K562 (cell line): ENCODE measurements around the gene CREB3L4. TPM values are rescaled to one million over a fixed set of nuclear protein-coding genes. Genes with fewer than 3 reads are reported as not detected.

Experiments
- ATAC-seq: fragments of 200-7000 bp; cut with Tn5 transposase; 3 replicates; pipeline ENCODE4 v1.9.1; 2020; ENCODE audit warnings: moderate library complexity
- BruUV-seq: library from RNA; stranded (reverse); fragments of 400-500 nt; replicated peaks from 2 replicates; lab custom pipeline; 2021; lab: Mats Ljungman, UMichigan
- CTCF ChIA-PET: fragments of 300-600 bp; formaldehyde crosslinking; extraction: SDS; loops from one replicate; lab custom pipeline; 2021; ENCODE audit warnings: low intra/inter-chr PET ratio; lab: Yijun Ruan, JAX
- POLR2A ChIA-PET: fragments of 300-600, 350-650 bp; sonication (Branson Sonifier 250); formaldehyde crosslinking; extraction: SDS; loops from one replicate; lab custom pipeline; 2021; ENCODE audit warnings: antibody characterized with exemption, inconsistent platforms; lab: Yijun Ruan, JAX
- DNase-seq, 4 experiments: peaks; one replicate each; pipeline versions ENCODE4 v3.0.0 to v3.0.0-alpha.2; 2011 to 2018; ENCODE audit warnings: low spot score in 3 of 4, mixed read lengths in 3 of 4; ENCODE audit errors: extremely low read depth in 1 of 4
- FAIRE-seq: peaks from 2 replicates; lab custom pipeline; 2011; peaks lifted over from hg19 to GRCh38; lab: Jason Lieb, UNC
- H2AFZ ChIP-seq: 2 replicates; pipeline ENCODE4 v1.6.0; 2011; ENCODE audit warnings: low read depth, low read length, control low read depth, inconsistent platforms
- H3K27ac ChIP-seq: fragments of 200-600 bp; 3 replicates; pipeline ENCODE4 v1.8.0; 2011; ENCODE audit warnings: low read depth, mild to moderate bottlenecking, control low read depth, inconsistent platforms, low read length, moderate library complexity, mixed read lengths; ENCODE audit errors: extremely low read depth
- H3K27me3 ChIP-seq, 2 experiments: fragments of 300-600 bp in 1 of 2; 2 replicates in 1 of 2; 3 replicates in 1 of 2; pipeline versions ENCODE4 v1.6.0 to v1.8.0; 2011; ENCODE audit warnings: inconsistent platforms in 2 of 2, low read length in 2 of 2, mild to moderate bottlenecking in 1 of 2, mixed read lengths in 1 of 2, moderate library complexity in 1 of 2; ENCODE audit not compliant: control insufficient read depth in 2 of 2, insufficient read depth in 2 of 2
- H3K36me3 ChIP-seq: fragments of 300-600 bp; 3 replicates; pipeline ENCODE4 v1.8.0; 2011; ENCODE audit warnings: mild to moderate bottlenecking, low read length, inconsistent platforms; ENCODE audit not compliant: control insufficient read depth, insufficient read depth
- H3K4me1 ChIP-seq, 2 experiments: fragments of 200-600 bp in 1 of 2; replicated peaks in 1 of 2; 2 replicates in 1 of 2; 3 replicates in 1 of 2; pipeline versions ENCODE4 v1.5.1 to v1.8.0; 2011; ENCODE audit warnings: inconsistent platforms in 2 of 2, low read length in 2 of 2, mild to moderate bottlenecking in 1 of 2, mixed read lengths in 1 of 2, moderate library complexity in 1 of 2; ENCODE audit not compliant: control insufficient read depth in 2 of 2, insufficient read depth in 2 of 2
- H3K4me2 ChIP-seq: 2 replicates; pipeline ENCODE4 v1.6.1; 2011; ENCODE audit warnings: low read length, control low read depth, inconsistent platforms, mixed read lengths; ENCODE audit not compliant: insufficient read depth
- H3K4me3 ChIP-seq: fragments of 200-600 bp; sonication (generic), shearing (Covaris generic); 2 replicates; pipeline ENCODE4 v1.5.1; 2016; ENCODE audit warnings: control low read depth, inconsistent platforms
- H3K79me2 ChIP-seq: fragments of 200-600 bp; 3 replicates; pipeline ENCODE4 v1.8.0; 2011; ENCODE audit warnings: low read length, inconsistent platforms; ENCODE audit not compliant: control insufficient read depth, insufficient read depth
- H3K9ac ChIP-seq, 2 experiments: 2 replicates each; pipeline versions ENCODE4 v1.6.0 to v1.6.1; 2011; ENCODE audit warnings: low read depth in 2 of 2, low read length in 2 of 2, control low read depth in 1 of 2, inconsistent platforms in 1 of 2, mild to moderate bottlenecking in 1 of 2, mixed read lengths in 1 of 2; ENCODE audit not compliant: insufficient read depth in 1 of 2
- H3K9me1 ChIP-seq: one replicate; pipeline ENCODE4 v1.6.0; 2011; ENCODE audit warnings: inconsistent platforms, mild to moderate bottlenecking, low read length, moderate library complexity; ENCODE audit not compliant: control insufficient read depth, insufficient read depth
- H3K9me3 ChIP-seq: replicated peaks from 2 replicates; pipeline ENCODE4 v1.5.1; 2011; ENCODE audit warnings: low read depth, low read length, inconsistent platforms; ENCODE audit not compliant: control insufficient read depth, insufficient read depth
- H4K20me1 ChIP-seq: replicated peaks from 2 replicates; pipeline ENCODE4 v1.6.1; 2011; ENCODE audit warnings: low read length, inconsistent platforms, mixed read lengths; ENCODE audit not compliant: control insufficient read depth, insufficient read depth
- CBFA2T3 ChIP-seq: fragments of 450-650 bp; IDR thresholded peaks from 2 replicates; pipeline ENCODE4 v1.6.1; 2017
- ELF4 ChIP-seq: fragments of 450-650 bp; formaldehyde crosslinking; IDR thresholded peaks from 2 replicates; pipeline ENCODE4 v1.4.0; 2022; ENCODE audit warnings: missing genetic modification characterization
- HBP1 ChIP-seq: fragments of 450-650 bp; formaldehyde crosslinking; IDR thresholded peaks from 2 replicates; pipeline ENCODE4 v1.4.0; 2022; ENCODE audit warnings: missing genetic modification characterization
- HDAC3 ChIP-seq: fragments of 450-650 bp; IDR thresholded peaks from 2 replicates; pipeline ENCODE4 v1.6.1; 2018; ENCODE audit warnings: borderline replicate concordance, mild to moderate bottlenecking, moderate library complexity; ENCODE audit not compliant: partially characterized antibody
- HMGN3 ChIP-seq: IDR thresholded peaks from 2 replicates; pipeline ENCODE4 v1.6.1; 2011; ENCODE audit warnings: borderline replicate concordance, low read depth, mild to moderate bottlenecking, mixed read lengths, low read length; ENCODE audit not compliant: insufficient read length; ENCODE audit errors: extremely low read depth
- KDM5B ChIP-seq: fragments of 200-600 bp; sonication (generic); IDR thresholded peaks from 2 replicates; pipeline ENCODE4 v1.6.1; 2012; ENCODE audit warnings: low read depth, mild to moderate bottlenecking, moderate library complexity, low read length, control low read depth, inconsistent platforms; ENCODE audit not compliant: insufficient replicate concordance
- NFYB ChIP-seq: IDR thresholded peaks from 2 replicates; pipeline ENCODE4 v1.6.1; 2011; ENCODE audit warnings: mild to moderate bottlenecking, moderate library complexity; ENCODE audit not compliant: insufficient read length; ENCODE audit errors: extremely low read depth
- SNIP1 ChIP-seq: fragments of 450-650 bp; IDR thresholded peaks from 2 replicates; pipeline ENCODE4 v1.7.1; 2017; ENCODE audit warnings: low read depth, mild to moderate bottlenecking
- TAF9B ChIP-seq: fragments of 450-650 bp; IDR thresholded peaks from 2 replicates; pipeline ENCODE4 v1.6.1; 2018; ENCODE audit warnings: mild to moderate bottlenecking; ENCODE audit not compliant: partially characterized antibody
- TRIM28 ChIP-seq: fragments of 450-650 bp; IDR thresholded peaks from 2 replicates; pipeline ENCODE4 v1.6.1; 2017
- WGBS: fragments of 100-300 bp; shearing (Covaris generic); methylation state at CpG from one replicate; pipeline ENCODE4 v1.1.6; 2016; ENCODE audit warnings: low coverage, mixed read lengths; ENCODE audit not compliant: insufficient coverage; ENCODE audit errors: missing lambda C conversion rate; 5-methylcytosine and 5-hydroxymethylcytosine counted together
- in situ Hi-C: fragments of 300-500 bp; cut with MboI; formaldehyde crosslinking; loops from 4 replicates; pipeline ENCODE4 v1.15.0; 2018; ENCODE audit warnings: inconsistent platforms, mixed read lengths
- intact Hi-C: fragments of 100-400 bp; cut with micrococcal nuclease; formaldehyde crosslinking; loops from 2 replicates; pipeline ENCODE4 v1.14.2; 2022
- polyA plus RNA-seq, 8 experiments: library from polyadenylated mRNA; depleted of rRNA in 4 of 8; stranded (reverse) in 5 of 8; unstranded in 3 of 8; fragments of >200 nt; fragmentation: Nextera tagmentation in 2 of 8; fragmentation: Illumina TruSeq in 1 of 8; extraction: Ambion mirVana in 2 of 8; extraction: Trizol in 1 of 8; gene quantifications; 2 replicates each; pipeline versions ENCODE4 v1.2.1 to v1.2.3, GENCODE V29; 2011 to 2014; ENCODE audit warnings: inconsistent platforms in 1 of 8, missing spikeins in 1 of 8
- total RNA-seq, 7 experiments: library from RNA; depleted of rRNA in 6 of 7; stranded (reverse); fragments of >200 nt in 6 of 7; fragmentation: Illumina TruSeq in 2 of 7; extraction: Trizol in 2 of 7; gene quantifications; 2 replicates each; pipeline versions ENCODE4 v1.2.1 to v1.2.3, GENCODE V29; 2011 to 2021; ENCODE audit warnings: low replicate concordance in 1 of 7

Gene CREB3L4
- total and polyA plus RNA-seq, 9 of the 15 experiments (the other 6 are each of a cell fraction or from before 2014, with no cell fraction given) = 9.9 to 18.6 (median 13.9) TPM

DNA sequence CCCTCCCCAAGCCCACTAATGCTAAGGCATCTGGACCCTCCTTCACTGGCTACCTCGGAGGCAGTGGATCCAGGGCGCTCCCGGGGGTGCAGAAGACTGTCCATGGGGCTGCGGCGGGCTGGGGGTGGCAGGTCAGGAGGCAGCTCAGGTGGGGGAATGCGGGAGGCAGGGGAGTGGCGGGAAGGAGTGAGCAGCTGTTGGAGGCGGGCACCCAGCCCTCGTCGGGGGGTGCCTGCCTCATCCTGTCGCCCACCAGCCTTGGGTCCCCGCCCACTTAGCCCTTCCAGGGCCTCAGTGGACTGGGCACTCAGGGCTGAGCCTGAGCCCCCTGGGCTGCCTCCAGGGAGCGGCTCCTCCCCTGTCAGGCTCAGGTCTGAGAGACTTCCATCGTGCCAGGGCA, 34.3 kb upstream of the CREB3L4 start:
- Histone ChIP-seq H3K27me3 (no peaks in the 10 kb centered on the region), H4K20me1 (no peaks in the 10 kb centered on the region), H3K9ac (no peak overlapping the region; a peak in 1 of 4 replicates), H3K4me3 (no peak overlapping the region), H3K4me2 (no peak overlapping the region), H3K27ac (no peak overlapping the region), H3K79me2 (no peaks in the 10 kb centered on the region), H2AFZ (no peak overlapping the region), H3K9me1 (no peaks in the 10 kb centered on the region), H3K36me3 (peaks cover 76% of the 10 kb centered on the region; the same call in 2 of the 3 replicates), H3K4me1 (no peaks in the 10 kb centered on the region), H3K9me3 (no peaks in the 10 kb centered on the region)
- ChIA-PET POLR2A (interaction anchor here (0.7 to 1.7 kb wide), 2 partner anchors 10 to 44 kb away, joined by 4 to 5 read pairs; partner anchors contain the start of genes GATAD2B and JTB), CTCF (no interaction called here)
- FAIRE-seq = no peak
- no peak for DNase-seq
- no peak for TF ChIP-seq HDAC3
- no peak for TF ChIP-seq TRIM28
- no peak for TF ChIP-seq SNIP1
- TF ChIP-seq KDM5B = no peak
- TF ChIP-seq HMGN3 = no peak
- no peak for TF ChIP-seq TAF9B
- no peak for TF ChIP-seq NFYB
- TF ChIP-seq CBFA2T3 = no peak
- no peak for TF ChIP-seq HBP1 (CRISPR knock-in tag)
- no peak for TF ChIP-seq ELF4 (CRISPR knock-in tag)
- in situ Hi-C loops (no loop called here), intact Hi-C loops (no loop called here)
- BruUV-seq = no TSS peak
- ATAC-seq = no peak
- WGBS = 98% methylated on average over 9 of the region's 14 CpGs
